ENCODE results near the gene GNAT3.

The GNAT3 gene

GRCh38 chr7:80439894-80440821 lies 71.7 kb downstream of the GNAT3 start:
- no peak overlapping the region for H3K4me3 ChIP-seq (ENCODE audit: low read length)
- no peak for TF ChIP-seq ZNF274 (IDR thresholded peaks at IDR 0.05; ENCODE audit: low read depth, low read length)

- TF ChIP-seq ZNF274 (IDR thresholded peaks at IDR 0.05; ENCODE audit: low read depth, low read length) = no peak
- no peak overlapping the region for H3K4me3 ChIP-seq (ENCODE audit: low read length)
Measured at GRCh38 chr7:80435521-80435920, 76.3 kb downstream of the GNAT3 start.

GRCh38 chr7:80434047-80434446 lies 77.8 kb downstream of the GNAT3 start:
- no peak for TF ChIP-seq ZNF274 (IDR thresholded peaks at IDR 0.05; ENCODE audit: low read depth, low read length)
- no peak overlapping the region for H3K4me3 ChIP-seq (ENCODE audit: low read length)

GRCh38 chr7:80432166-80432565 lies 79.7 kb downstream of the GNAT3 start:
- no peak overlapping the region for H3K4me3 ChIP-seq (ENCODE audit: low read length)
- no peak for TF ChIP-seq ZNF274 (IDR thresholded peaks at IDR 0.05; ENCODE audit: low read depth, low read length)

GRCh38 chr7:80429181-80429580 lies 82.7 kb downstream of the GNAT3 start:
- TF ChIP-seq ZNF274 (IDR thresholded peaks at IDR 0.05; ENCODE audit: low read depth, low read length) = no peak
- H3K4me3 ChIP-seq (ENCODE audit: low read length) = no peak overlapping the region

GRCh38 chr7:80428161-80429054 lies 83.5 kb downstream of the GNAT3 start:
- no peak for TF ChIP-seq ZNF274 (IDR thresholded peaks at IDR 0.05; ENCODE audit: low read depth, low read length)
- no peak overlapping the region for H3K4me3 ChIP-seq (ENCODE audit: low read length)

- no peak for TF ChIP-seq ZNF274 (IDR thresholded peaks at IDR 0.05; ENCODE audit: low read depth, low read length)
- H3K4me3 ChIP-seq (ENCODE audit: low read length) = no peak overlapping the region
Measured at GRCh38 chr7:80427218-80427617, 84.6 kb downstream of the GNAT3 start.

GRCh38 chr7:80420876-80421275 lies 91.0 kb downstream of the GNAT3 start:
- H3K4me3 ChIP-seq (ENCODE audit: low read length) = no peak overlapping the region
- no peak for TF ChIP-seq ZNF274 (IDR thresholded peaks at IDR 0.05; ENCODE audit: low read depth, low read length)

- no peak overlapping the region for H3K4me3 ChIP-seq (ENCODE audit: low read length)
- no peak for TF ChIP-seq ZNF274 (IDR thresholded peaks at IDR 0.05; ENCODE audit: low read depth, low read length)
Measured at GRCh38 chr7:80417211-80417793, 94.6 kb downstream of the GNAT3 start.

- no peak overlapping the region for H3K4me3 ChIP-seq (ENCODE audit: low read length)
- no peak for TF ChIP-seq ZNF274 (IDR thresholded peaks at IDR 0.05; ENCODE audit: low read depth, low read length)
Measured at GRCh38 chr7:80415522-80415921, 96.3 kb downstream of the GNAT3 start.

- TF ChIP-seq ZNF274 (IDR thresholded peaks at IDR 0.05; ENCODE audit: low read depth, low read length) = no peak
- no peak overlapping the region for H3K4me3 ChIP-seq (ENCODE audit: low read length)
Measured at GRCh38 chr7:80415114-80415513, 96.8 kb downstream of the GNAT3 start.

- TF ChIP-seq ZNF274 (IDR thresholded peaks at IDR 0.05; ENCODE audit: low read depth, low read length) = no peak
- H3K4me3 ChIP-seq (ENCODE audit: low read length) = no peak overlapping the region
Measured at GRCh38 chr7:80414331-80414730, 97.5 kb downstream of the GNAT3 start.

GRCh38 chr7:80413383-80413945 lies 98.4 kb downstream of the GNAT3 start:
- no peak overlapping the region for H3K4me3 ChIP-seq (ENCODE audit: low read length)
- TF ChIP-seq ZNF274 (IDR thresholded peaks at IDR 0.05; ENCODE audit: low read depth, low read length) = no peak

GRCh38 chr7:80412842-80413241 lies 99.0 kb downstream of the GNAT3 start:
- no peak overlapping the region for H3K4me3 ChIP-seq (ENCODE audit: low read length)
- no peak for TF ChIP-seq ZNF274 (IDR thresholded peaks at IDR 0.05; ENCODE audit: low read depth, low read length)

All from GM08714 (cell line).